H1 (cell line): ENCODE results near the gene CHD6. TPM values are rescaled to one million over a fixed set of nuclear protein-coding genes. Genes with fewer than 3 reads are reported as not detected.

Experiments used
- CTCF ChIA-PET: fragments of 300-600 bp; sonication (Branson Sonifier 250); formaldehyde crosslinking; loops from one replicate; lab custom pipeline; 2021; ENCODE audit not compliant: partially characterized antibody; lab: Charles Lee
- POLR2A ChIA-PET: fragments of 300-600 bp; sonication (Branson Sonifier 250); formaldehyde crosslinking; loops from one replicate; lab custom pipeline; 2021; ENCODE audit warnings: inconsistent platforms; ENCODE audit not compliant: partially characterized antibody; lab: Charles Lee
- DNase-seq, 2 experiments: peaks; one replicate each; pipeline versions ENCODE4 v3.0.0 to v3.0.0-alpha.2; 2010 to 2022; ENCODE audit warnings: low spot score in 2 of 2, low read depth in 1 of 2, mixed read lengths in 1 of 2
- FAIRE-seq: peaks from 2 replicates; lab custom pipeline; 2011; peaks lifted over from hg19 to GRCh38; lab: Jason Lieb, UNC
- H2AFZ ChIP-seq: 2 replicates; pipeline ENCODE4 v1.8.1; 2012; ENCODE audit warnings: low read length, inconsistent platforms
- H2AK5ac ChIP-seq: 2 replicates; pipeline ENCODE4 v1.6.1; 2013; ENCODE audit warnings: low read depth, low read length
- H2BK120ac ChIP-seq: replicated peaks from 2 replicates; pipeline ENCODE3; 2013; ENCODE audit warnings: low read depth, low read length, inconsistent platforms
- H2BK12ac ChIP-seq: 2 replicates; pipeline ENCODE4 v1.6.1; 2013; ENCODE audit warnings: low read depth, low read length
- H2BK15ac ChIP-seq: 2 replicates; pipeline ENCODE4 v1.6.1; 2013; ENCODE audit warnings: low read length
- H2BK20ac ChIP-seq: 2 replicates; pipeline ENCODE4 v1.6.1; 2013; ENCODE audit warnings: low read length
- H2BK5ac ChIP-seq: 2 replicates; pipeline ENCODE4 v1.6.1; 2013; ENCODE audit warnings: low read depth, low read length
- H3K14ac ChIP-seq: 2 replicates; pipeline ENCODE4 v1.6.1; 2013; ENCODE audit warnings: inconsistent platforms; ENCODE audit not compliant: insufficient read length
- H3K18ac ChIP-seq: 2 replicates; pipeline ENCODE4 v1.6.1; 2013; ENCODE audit warnings: low read length; ENCODE audit errors: extremely low read depth
- H3K23ac ChIP-seq: 2 replicates; pipeline ENCODE4 v1.6.1; 2013; ENCODE audit warnings: inconsistent platforms; ENCODE audit not compliant: insufficient read length
- H3K23me2 ChIP-seq: 2 replicates; pipeline ENCODE4 v1.6.1; 2013; ENCODE audit warnings: low read depth, low read length
- H3K27ac ChIP-seq: 2 replicates; pipeline ENCODE4 v1.6.1; 2011; ENCODE audit warnings: low read depth, low read length, inconsistent platforms
- H3K27me3 ChIP-seq, 4 experiments: replicated peaks in 1 of 4; 1 replicate in 1 of 4; 2 replicates in 3 of 4; pipeline versions ENCODE4 v1.6.1 to v1.8.1; 2011 to 2013; ENCODE audit warnings: low read length in 3 of 4, mild to moderate bottlenecking in 3 of 4, inconsistent platforms in 2 of 4, mixed read lengths in 2 of 4, moderate library complexity in 1 of 4; ENCODE audit not compliant: control insufficient read depth in 3 of 4, insufficient read depth in 3 of 4; ENCODE audit errors: extremely low read depth in 1 of 4
- H3K36me3 ChIP-seq, 4 experiments: 2 replicates each; pipeline versions ENCODE4 v1.6.1 to v1.8.1; 2011 to 2013; ENCODE audit warnings: mild to moderate bottlenecking in 4 of 4, low read length in 3 of 4, moderate library complexity in 2 of 4, control low read depth in 1 of 4, inconsistent platforms in 1 of 4; ENCODE audit not compliant: insufficient read depth in 4 of 4, control insufficient read depth in 2 of 4
- H3K4ac ChIP-seq: replicated peaks from 2 replicates; pipeline ENCODE3; 2013; ENCODE audit warnings: low read length, low read depth, mixed read lengths, inconsistent platforms; ENCODE audit not compliant: insufficient read length
- H3K4me1 ChIP-seq, 4 experiments: replicated peaks in 1 of 4; 1 replicate in 1 of 4; 2 replicates in 3 of 4; pipeline versions ENCODE4 v1.6.1 to v1.8.1; 2011 to 2013; ENCODE audit warnings: low read length in 3 of 4, inconsistent platforms in 2 of 4, mixed read lengths in 1 of 4; ENCODE audit not compliant: insufficient read depth in 4 of 4, control insufficient read depth in 3 of 4
- H3K4me2 ChIP-seq, 2 experiments: 2 replicates each; pipeline versions ENCODE4 v1.6.1 to v1.8.1; 2011 to 2013; ENCODE audit warnings: low read depth in 2 of 2, low read length in 2 of 2, control low read depth in 1 of 2, inconsistent platforms in 1 of 2, mild to moderate bottlenecking in 1 of 2; ENCODE audit not compliant: insufficient read depth in 1 of 2
- H3K4me3 ChIP-seq, 4 experiments: fragments of 200-600, 300-600 bp in 1 of 4; sonication (generic), shearing (Covaris generic), sonication (Bioruptor Twin) in 1 of 4; 2 replicates each; pipeline versions ENCODE4 v1.5.1 to v1.8.1; 2011 to 2016; ENCODE audit warnings: low read length in 4 of 4, low read depth in 3 of 4, control low read depth in 2 of 4, inconsistent platforms in 2 of 4, mild to moderate bottlenecking in 2 of 4, mixed read lengths in 1 of 4, moderate library complexity in 1 of 4; ENCODE audit not compliant: insufficient read depth in 2 of 4; ENCODE audit errors: extremely low read depth in 1 of 4
- H3K56ac ChIP-seq: replicated peaks from 2 replicates; pipeline ENCODE3; 2013; ENCODE audit warnings: low read depth, mild to moderate bottlenecking, mixed read lengths, low read length, inconsistent platforms; ENCODE audit not compliant: insufficient read length
- H3K79me1 ChIP-seq: 2 replicates; pipeline ENCODE4 v1.6.1; 2013; ENCODE audit warnings: low read depth, low read length, control low read depth
- H3K79me2 ChIP-seq, 2 experiments: 2 replicates each; pipeline versions ENCODE4 v1.6.1 to v1.8.1; 2012 to 2013; ENCODE audit warnings: low read length in 2 of 2, mild to moderate bottlenecking in 2 of 2, inconsistent platforms in 1 of 2; ENCODE audit not compliant: insufficient read depth in 2 of 2, control insufficient read depth in 1 of 2
- H3K9ac ChIP-seq, 4 experiments: replicated peaks in 1 of 4; 1 replicate in 1 of 4; 2 replicates in 3 of 4; pipeline versions ENCODE4 v1.6.1 to v1.8.1; 2011 to 2013; ENCODE audit warnings: low read depth in 3 of 4, low read length in 3 of 4, control low read depth in 2 of 4, mild to moderate bottlenecking in 2 of 4, moderate library complexity in 2 of 4, inconsistent platforms in 1 of 4; ENCODE audit errors: extremely low read depth in 1 of 4
- H3K9me3 ChIP-seq, 2 experiments: 2 replicates each; pipeline versions ENCODE4 v1.6.1 to v1.8.1; 2012 to 2013; ENCODE audit warnings: mild to moderate bottlenecking in 2 of 2, moderate library complexity in 2 of 2, control low read depth in 1 of 2, inconsistent platforms in 1 of 2, low read depth in 1 of 2, low read length in 1 of 2, mixed read lengths in 1 of 2; ENCODE audit not compliant: insufficient read depth in 2 of 2
- H4K20me1 ChIP-seq, 2 experiments: replicated peaks in 1 of 2; 2 replicates each; pipeline versions ENCODE3 to v1.8.1; 2011 to 2013; ENCODE audit warnings: inconsistent platforms in 2 of 2, low read length in 2 of 2, mild to moderate bottlenecking in 1 of 2; ENCODE audit not compliant: insufficient read depth in 2 of 2, control insufficient read depth in 1 of 2
- H4K5ac ChIP-seq: 2 replicates; pipeline ENCODE4 v1.6.1; 2013; ENCODE audit warnings: low read length, low read depth, mixed read lengths, inconsistent platforms; ENCODE audit not compliant: insufficient read length
- H4K8ac ChIP-seq: 2 replicates; pipeline ENCODE4 v1.8.0; 2013; ENCODE audit warnings: mild to moderate bottlenecking, moderate library complexity, low read length, inconsistent platforms; ENCODE audit not compliant: insufficient read depth; ENCODE audit errors: extremely low read depth
- H4K91ac ChIP-seq: replicated peaks from 2 replicates; pipeline ENCODE3; 2013; ENCODE audit warnings: low read length, mixed read lengths, inconsistent platforms; ENCODE audit not compliant: insufficient read length
- GTF2F1 ChIP-seq: IDR thresholded peaks from 2 replicates; pipeline ENCODE4 v1.6.1; 2012; ENCODE audit warnings: low read depth, low read length, improper control_type of control experiment, borderline replicate concordance
- HDAC6 ChIP-seq: IDR thresholded peaks from one replicate; pipeline ENCODE4 v1.7.1; 2012; ENCODE audit warnings: low read depth, mild to moderate bottlenecking, inconsistent platforms, low read length, moderate library complexity
- SIN3A ChIP-seq, 2 experiments: IDR thresholded peaks in 1 of 2; conservative IDR thresholded peaks in 1 of 2; 2 replicates each; pipeline ENCODE4 v1.6.1; 2011 to 2012; ENCODE audit warnings: low read length in 2 of 2, improper control_type of control experiment in 1 of 2, low read depth in 1 of 2, mild to moderate bottlenecking in 1 of 2
- TAF7 ChIP-seq: optimal IDR thresholded peaks from 2 replicates; pipeline ENCODE3; 2011; ENCODE audit warnings: low read depth, mild to moderate bottlenecking, inconsistent platforms, low read length, moderate library complexity, borderline replicate concordance
- WGBS, 2 experiments: shearing (Covaris generic) in 1 of 2; methylation state at CpG; one replicate each; pipeline versions ENCODE4 v1.1.6 to v1.1.7; 2013 to 2015; ENCODE audit warnings: low lambda C conversion rate in 2 of 2, mixed read lengths in 2 of 2, inconsistent platforms in 1 of 2, low coverage in 1 of 2, missing lambda C conversion rate in 1 of 2; ENCODE audit not compliant: insufficient replicate concordance in 2 of 2, insufficient coverage in 1 of 2, insufficient read length in 1 of 2; ENCODE audit errors: extremely low coverage in 1 of 2, missing lambda C conversion rate in 1 of 2; 5-methylcytosine and 5-hydroxymethylcytosine counted together
- polyA plus RNA-seq, 7 experiments: library from polyadenylated mRNA; depleted of rRNA in 3 of 7; stranded (reverse) in 5 of 7; unstranded in 2 of 7; fragments of >200 nt in 5 of 7; fragments of 200-250 nt in 2 of 7; gene quantifications; 1 replicate in 5 of 7; 2 replicates in 1 of 7; 4 replicates in 1 of 7; pipeline versions ENCODE4 v1.2.1 to v1.2.3, GENCODE V29; 2011 to 2013; ENCODE audit warnings: missing spikeins in 2 of 7, mixed read lengths in 2 of 7
- total RNA-seq: library from RNA; stranded (reverse); fragmentation: NEBNext Ultra II Directional; extraction: Animal tissue kit (Norgen Biotek cat#: 25700); gene quantifications from 2 replicates; pipeline ENCODE4 v1.2.1, GENCODE V29; 2021

The CHD6 gene
- total and polyA plus RNA-seq, 2 of the 8 experiments (the other 6 are each of a cell fraction or from before 2014, with no cell fraction given) = 11.1 to 62.9 TPM

DNA sequence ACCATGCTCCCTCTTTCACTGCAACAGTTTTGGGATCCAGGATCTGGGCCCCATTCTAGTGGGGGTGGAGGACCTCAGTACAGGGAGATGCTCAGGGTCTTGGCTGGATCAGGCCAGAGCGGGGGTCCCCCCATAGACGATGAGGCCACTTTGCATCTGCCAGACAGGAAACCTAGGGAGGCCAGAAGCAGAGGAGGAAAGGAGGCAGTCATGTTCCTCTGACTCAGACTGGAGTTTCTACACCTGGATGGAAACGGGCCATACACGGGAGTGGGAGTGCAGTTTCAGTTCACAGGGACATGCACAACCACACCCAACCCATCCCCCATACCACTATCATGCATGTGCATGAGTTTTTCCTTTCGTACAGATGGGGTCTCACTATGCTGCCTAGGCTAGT, 248.0 kb downstream of the CHD6 start:
- H2AFZ ChIP-seq = no peak overlapping the region
- no peak overlapping the region for H2BK15ac ChIP-seq
- no peak overlapping the region for H3K4me2 ChIP-seq
- no peak overlapping the region for H3K14ac ChIP-seq
- H3K56ac ChIP-seq = no peak overlapping the region
- peaks cover 0 to 2% (median 0%) of the 10 kb centered on the region in 4 experiments; a peak in 4 of 7 replicates for H3K4me1 ChIP-seq
- FAIRE-seq (no peak), DNase-seq (no peak)
- H3K9ac ChIP-seq = no peak overlapping the region
- no peak overlapping the region for H3K4me3 ChIP-seq
- no peak overlapping the region for H4K91ac ChIP-seq
- H3K23ac ChIP-seq = no peak overlapping the region
- H2BK12ac ChIP-seq = no peak overlapping the region
- H4K5ac ChIP-seq = no peak overlapping the region
- peaks cover 2 to 8% of the 10 kb centered on the region in 2 experiments for H4K20me1 ChIP-seq
- peaks cover 8 to 9% of the 10 kb centered on the region in 2 experiments; a peak in 3 of 4 replicates for H3K9me3 ChIP-seq
- H3K79me1 ChIP-seq = no peaks in the 10 kb centered on the region
- ChIA-PET CTCF (interaction anchor here (1.6 to 1.8 kb wide), 3 partner anchors 11 to 30 kb away, joined by 5 to 7 read pairs (median 6); partner anchors contain the start of gene LPIN3), POLR2A (no interaction called here)
- H3K18ac ChIP-seq = no peak overlapping the region; the same call in 1 of the 2 replicates
- H3K27me3 ChIP-seq = peaks cover 14 to 32% (median 28%) of the 10 kb centered on the region in 4 experiments
- no peak overlapping the region for H2BK5ac ChIP-seq
- no peak overlapping the region for H2BK120ac ChIP-seq
- peaks cover 7% of the 10 kb centered on the region; the same call in 1 of the 2 replicates for H3K23me2 ChIP-seq
- no peak overlapping the region for H3K27ac ChIP-seq
- H3K79me2 ChIP-seq = no peaks in the 10 kb centered on the region
- H2BK20ac ChIP-seq = no peak overlapping the region
- WGBS, 2 experiments = 88% methylated on average over 3 of the region's 5 CpGs; no CpG with 5 or more reads in 1 of the 2 experiments
- H4K8ac ChIP-seq = no peak overlapping the region
- H3K36me3 ChIP-seq = no peaks in the 10 kb centered on the region
- H3K4ac ChIP-seq = no peak overlapping the region
- H2AK5ac ChIP-seq = no peak overlapping the region
- TF ChIP-seq SIN3A (conservative IDR thresholded peaks at IDR 0.05 in 1 of 2, IDR thresholded peaks at IDR 0.05 in 1 of 2; ENCODE audit: low read depth in 1 of 2, low read length in 2 of 2) (no peak), HDAC6 (no peak), GTF2F1 (no peak), TAF7 (no peak)
